Upper lobe of left lung (tissue), 6 donors: ENCODE data around the gene GULP1. TPM values are rescaled to one million over a fixed set of nuclear protein-coding genes. Genes with fewer than 3 reads are reported as not detected.
A peak's percentile ranks its signal among the peaks of the same experiment; 100 is the strongest.

Experiments used
- ATAC-seq, 2 donors: fragments of 200-7000 bp; cut with Tn5 transposase; one replicate each; pipeline ENCODE4 v1.9.1; 2022; ENCODE audit warnings: mild to moderate bottlenecking in 2 of 2, moderate library complexity in 2 of 2; ENCODE audit not compliant: low FRiP score in 2 of 2
- DNase-seq, 2 donors: peaks; one replicate each; pipeline ENCODE4 v3.0.0-alpha.2; 2019 to 2020
- H3K27ac ChIP-seq, 4 donors: fragments of 200-600 bp; sonication (generic); one replicate each; pipeline ENCODE4 v1.5.1; 2016 to 2019
- H3K27me3 ChIP-seq, 4 donors: fragments of 200-600 bp; sonication (generic); one replicate each; pipeline ENCODE4 v1.5.1; 2017 to 2019
- H3K36me3 ChIP-seq, 4 donors: fragments of 200-600 bp; sonication (generic); one replicate each; pipeline ENCODE4 v1.5.1; 2016 to 2019
- H3K4me1 ChIP-seq, 4 donors: fragments of 200-600 bp; sonication (generic); one replicate each; pipeline ENCODE4 v1.5.1; 2018 to 2019
- H3K4me3 ChIP-seq, 4 donors: fragments of 200-600 bp; sonication (generic); one replicate each; pipeline ENCODE4 v1.5.1; 2017 to 2019; ENCODE audit warnings: mild to moderate bottlenecking in 2 of 4, moderate library complexity in 1 of 4
- H3K9me3 ChIP-seq, 4 donors: fragments of 200-600 bp; sonication (generic); one replicate each; pipeline ENCODE4 v1.5.1; 2018 to 2019
- EP300 ChIP-seq, 4 donors: sonication (generic); formaldehyde crosslinking; IDR thresholded peaks; one replicate each; pipeline ENCODE4 v1.5.1; 2017; ENCODE audit warnings: antibody characterized with exemption in 4 of 4, control low read depth in 2 of 4
- POLR2A ChIP-seq, 4 donors: fragments of 450-650 bp; IDR thresholded peaks; one replicate each; pipeline ENCODE4 v1.5.1; 2016 to 2017; ENCODE audit warnings: antibody characterized with exemption in 4 of 4, mild to moderate bottlenecking in 2 of 4
- POLR2AphosphoS5 ChIP-seq, 2 donors: sonication (generic); formaldehyde crosslinking; IDR thresholded peaks; one replicate each; pipeline ENCODE4 v1.5.1; 2017; ENCODE audit warnings: antibody characterized with exemption in 2 of 2
- WGBS, 2 donors: methylation state at CpG; one replicate each; pipeline ENCODE4 v1.1.5; 2017 to 2018; 5-methylcytosine and 5-hydroxymethylcytosine counted together
- total RNA-seq, 6 donors: library from RNA; depleted of rRNA in 4 of 6; stranded (reverse); fragments of >200 nt in 4 of 6; gene quantifications; one replicate each; pipeline versions ENCODE4 v1.1.0 to v1.2.1, GENCODE V29; 2016 to 2021
- TF ChIP-seq, protein P1 (sequence below), 6 experiments: fragments of 450-650 bp in 4 of 6; fragments of 200-600 bp in 2 of 6; sonication (generic) in 2 of 6; IDR thresholded peaks; one replicate each; pipeline ENCODE4 v1.5.1; 2016 to 2019; ENCODE audit warnings: antibody characterized with exemption in 6 of 6
- donor health status: DM: no; HTN: no; CAD: no; lungs with moderate emphysema.
- donor health status: DM: no; HTN: yes; CAD: no; lungs with severe emphysema.

GULP1 gene
- total RNA-seq, 6 donors from 2014 or later, result 12.5 to 71.2 (median 32.7) TPM

DNA sequence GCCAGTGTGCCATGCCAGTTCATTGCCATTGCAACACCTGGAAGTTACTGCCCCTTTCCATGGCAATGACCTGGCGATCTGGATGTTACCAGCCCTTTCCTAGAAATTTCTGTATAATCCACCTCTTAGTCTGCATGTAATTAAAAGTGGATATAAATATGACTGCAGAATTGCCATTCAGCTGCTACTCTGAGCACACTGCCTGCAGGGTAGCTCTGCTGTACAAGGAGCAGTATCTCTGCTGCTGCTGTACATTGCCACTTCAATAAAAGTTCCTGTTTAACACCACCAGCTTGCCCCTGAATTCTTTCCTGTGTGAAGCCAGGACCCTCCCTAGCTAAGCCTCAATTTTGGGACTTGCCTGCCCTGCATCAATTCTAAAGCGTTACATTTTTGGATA, 17.4 kb upstream of the GULP1 start:
- DNase-seq, result no peak
- Histone ChIP-seq H3K4me1 (no peaks in the 10 kb centered on the region), H3K4me3 (no peak overlapping the region), H3K9me3 (no peaks in the 10 kb centered on the region), H3K27me3 (no peaks in the 10 kb centered on the region), H3K36me3 (no peaks in the 10 kb centered on the region), H3K27ac (no peak overlapping the region)
- no peak for ATAC-seq
- TF ChIP-seq, protein P1, sequence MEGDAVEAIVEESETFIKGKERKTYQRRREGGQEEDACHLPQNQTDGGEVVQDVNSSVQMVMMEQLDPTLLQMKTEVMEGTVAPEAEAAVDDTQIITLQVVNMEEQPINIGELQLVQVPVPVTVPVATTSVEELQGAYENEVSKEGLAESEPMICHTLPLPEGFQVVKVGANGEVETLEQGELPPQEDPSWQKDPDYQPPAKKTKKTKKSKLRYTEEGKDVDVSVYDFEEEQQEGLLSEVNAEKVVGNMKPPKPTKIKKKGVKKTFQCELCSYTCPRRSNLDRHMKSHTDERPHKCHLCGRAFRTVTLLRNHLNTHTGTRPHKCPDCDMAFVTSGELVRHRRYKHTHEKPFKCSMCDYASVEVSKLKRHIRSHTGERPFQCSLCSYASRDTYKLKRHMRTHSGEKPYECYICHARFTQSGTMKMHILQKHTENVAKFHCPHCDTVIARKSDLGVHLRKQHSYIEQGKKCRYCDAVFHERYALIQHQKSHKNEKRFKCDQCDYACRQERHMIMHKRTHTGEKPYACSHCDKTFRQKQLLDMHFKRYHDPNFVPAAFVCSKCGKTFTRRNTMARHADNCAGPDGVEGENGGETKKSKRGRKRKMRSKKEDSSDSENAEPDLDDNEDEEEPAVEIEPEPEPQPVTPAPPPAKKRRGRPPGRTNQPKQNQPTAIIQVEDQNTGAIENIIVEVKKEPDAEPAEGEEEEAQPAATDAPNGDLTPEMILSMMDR (IDR thresholded peaks at IDR 0.05), result no peak
- TF ChIP-seq EP300 (IDR thresholded peaks at IDR 0.05) (no peak), POLR2A (IDR thresholded peaks at IDR 0.05) (no peak), POLR2AphosphoS5 (IDR thresholded peaks at IDR 0.05) (no peak)
- 84 to 90% methylated on average over 2 of the region's 2 CpGs for WGBS, 2 donors

DNA sequence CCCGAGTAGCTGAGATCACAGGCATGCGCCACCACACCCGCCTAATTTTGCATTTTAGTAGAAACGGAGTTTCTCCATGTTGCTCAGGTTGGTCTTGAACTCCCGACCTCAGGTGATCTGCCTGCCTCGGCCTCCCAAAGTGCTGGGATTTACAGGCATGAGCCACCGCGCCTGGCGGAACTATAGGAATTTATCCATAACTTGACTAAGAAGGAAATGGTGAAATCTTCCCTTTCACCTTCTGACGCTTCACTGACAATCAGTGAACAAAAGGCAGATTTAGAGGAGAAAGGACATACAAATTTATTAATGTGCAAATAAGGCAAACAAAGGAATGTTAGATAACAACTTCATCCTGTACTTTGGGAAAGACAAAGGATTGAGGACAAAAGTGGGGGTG, 15.4 kb upstream of the GULP1 start:
- no peak overlapping the region for H3K27ac ChIP-seq
- no peaks in the 10 kb centered on the region for H3K9me3 ChIP-seq
- no peak for ATAC-seq
- WGBS, 2 donors, result 86 to 96% methylated on average over 10 of the region's 10 CpGs
- no peaks in the 10 kb centered on the region for H3K27me3 ChIP-seq
- TF ChIP-seq, protein P1 (IDR thresholded peaks at IDR 0.05), result no peak
- TF ChIP-seq EP300 (IDR thresholded peaks at IDR 0.05) (no peak), POLR2AphosphoS5 (IDR thresholded peaks at IDR 0.05) (no peak), POLR2A (IDR thresholded peaks at IDR 0.05) (no peak)
- H3K4me1 ChIP-seq, result no peaks in the 10 kb centered on the region
- no peaks in the 10 kb centered on the region for H3K36me3 ChIP-seq
- DNase-seq, result no peak
- H3K4me3 ChIP-seq, result no peak overlapping the region

DNA sequence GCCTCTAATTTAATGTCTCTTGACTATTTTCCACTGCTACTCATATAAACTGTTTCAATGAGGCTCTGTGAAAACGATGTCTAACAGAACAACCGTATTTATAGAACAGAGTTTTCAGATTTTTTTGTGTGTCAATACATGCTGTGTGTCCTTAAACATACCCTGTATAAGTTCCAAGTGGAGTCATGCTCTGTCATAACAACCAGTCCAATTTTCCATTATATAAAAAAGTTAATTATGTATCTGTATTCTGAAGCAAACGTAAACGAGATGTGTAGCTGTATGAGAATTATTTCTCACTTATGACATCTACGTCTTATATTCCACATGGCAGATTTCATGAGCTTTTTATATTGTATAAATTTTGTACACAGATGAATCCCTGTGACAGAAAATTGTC, 13.9 kb upstream of the GULP1 start:
- DNase-seq, result no peak
- Histone ChIP-seq H3K27ac (no peak overlapping the region), H3K4me1 (no peaks in the 10 kb centered on the region), H3K36me3 (no peaks in the 10 kb centered on the region), H3K9me3 (peaks cover 0 to 4% (median 0%) of the 10 kb centered on the region in 4 donors), H3K27me3 (no peaks in the 10 kb centered on the region), H3K4me3 (no peak overlapping the region)
- 82 to 86% methylated on average over 5 of the region's 5 CpGs for WGBS, 2 donors
- ATAC-seq, result no peak
- TF ChIP-seq POLR2A (IDR thresholded peaks at IDR 0.05), result no peak
- TF ChIP-seq EP300 (IDR thresholded peaks at IDR 0.05), result no peak
- TF ChIP-seq, protein P1 (IDR thresholded peaks at IDR 0.05), result no peak
- no peak for TF ChIP-seq POLR2AphosphoS5 (IDR thresholded peaks at IDR 0.05)

DNA sequence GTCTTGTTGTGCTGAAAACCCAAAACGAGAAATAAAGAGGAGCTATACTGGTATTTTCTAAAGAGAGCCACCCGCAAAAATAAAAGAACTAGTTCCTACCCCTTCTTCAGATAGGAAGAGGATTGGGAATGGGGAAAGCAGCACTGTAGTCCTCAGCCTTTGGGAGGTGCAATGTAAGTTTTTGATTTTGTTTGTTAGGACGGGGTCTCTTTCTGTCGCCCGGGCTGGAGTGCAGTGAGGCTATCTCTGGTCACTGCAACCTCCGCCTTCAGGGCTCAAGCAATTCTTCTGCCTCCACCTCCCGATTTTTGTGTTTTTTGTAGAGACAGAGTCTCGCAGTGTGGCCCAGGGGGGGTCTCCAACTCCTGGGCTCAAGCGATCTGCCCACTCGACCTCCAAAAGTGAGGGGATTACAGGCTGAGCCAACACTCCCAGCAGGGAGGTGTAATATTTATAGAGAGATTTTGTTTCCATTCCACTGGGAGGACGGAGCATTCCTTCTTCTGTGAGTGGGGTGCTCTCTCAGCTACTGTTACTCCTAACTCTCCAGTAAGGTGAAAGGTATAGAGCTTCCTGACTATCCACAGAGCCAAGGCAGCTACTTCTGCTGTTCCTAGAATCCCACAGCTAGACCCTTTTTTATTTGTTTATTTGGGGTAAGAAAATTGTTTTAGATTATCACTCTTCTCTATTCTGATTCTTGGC, 13.1 kb upstream of the GULP1 start:
- H3K4me3 ChIP-seq, result peak overlapping the region in 1 of 4 donors; percentile 9
- ATAC-seq (no peak), DNase-seq (no peak)
- H3K27ac ChIP-seq, result no peak overlapping the region
- H3K9me3 ChIP-seq, result peaks cover 0 to 8% (median 0%) of the 10 kb centered on the region in 4 donors
- no peaks in the 10 kb centered on the region for H3K27me3 ChIP-seq
- WGBS, 2 donors, result 70 to 77% methylated on average over 11 of the region's 11 CpGs
- no peaks in the 10 kb centered on the region for H3K4me1 ChIP-seq
- H3K36me3 ChIP-seq, result no peaks in the 10 kb centered on the region
- TF ChIP-seq POLR2AphosphoS5 (IDR thresholded peaks at IDR 0.05) (no peak), POLR2A (IDR thresholded peaks at IDR 0.05) (no peak), EP300 (IDR thresholded peaks at IDR 0.05) (no peak)
- TF ChIP-seq, protein P1 (IDR thresholded peaks at IDR 0.05), result no peak

DNA sequence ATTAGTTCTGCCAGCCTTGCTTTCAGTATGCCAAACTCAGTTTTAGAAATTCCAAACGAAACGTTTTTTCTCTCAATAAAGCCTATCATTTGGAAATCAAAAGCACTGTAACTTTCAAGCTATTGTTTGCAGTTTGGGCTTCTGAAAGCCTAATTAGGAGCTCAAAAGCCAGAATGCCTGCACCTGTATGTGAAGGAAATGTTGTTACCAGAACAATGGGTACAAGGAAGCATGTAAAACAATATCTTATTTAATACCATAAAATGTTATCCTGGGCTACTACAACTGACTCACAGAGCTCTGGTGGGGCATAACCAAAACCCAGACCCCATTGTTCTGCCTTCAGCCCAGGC, 12.6 kb upstream of the GULP1 start:
- Histone ChIP-seq H3K4me3 (peak overlapping the region in 1 of 4 donors; percentile 9), H3K27ac (no peak overlapping the region), H3K36me3 (no peaks in the 10 kb centered on the region), H3K9me3 (peaks cover 0 to 8% (median 0%) of the 10 kb centered on the region in 4 donors), H3K4me1 (no peaks in the 10 kb centered on the region), H3K27me3 (no peaks in the 10 kb centered on the region)
- ATAC-seq (no peak), DNase-seq (no peak)
- TF ChIP-seq POLR2A (IDR thresholded peaks at IDR 0.05) (no peak), EP300 (IDR thresholded peaks at IDR 0.05) (no peak), POLR2AphosphoS5 (IDR thresholded peaks at IDR 0.05) (no peak)
- TF ChIP-seq, protein P1 (IDR thresholded peaks at IDR 0.05), result no peak
- WGBS, 2 donors, result 35 to 39% methylated on average over 2 of the region's 2 CpGs
